Mononuclear cell (primary cell): ENCODE measurements around the gene GABPB2. TPM values are rescaled to one million over a fixed set of nuclear protein-coding genes. Genes with fewer than 3 reads are reported as not detected.

Experiments used
- H3K27me3 ChIP-seq: 2 replicates; pipeline ENCODE4 v1.6.0; 2011; ENCODE audit warnings: low read length, control low read depth; ENCODE audit not compliant: insufficient read depth
- H3K4me1 ChIP-seq: 2 replicates; pipeline ENCODE4 v1.5.1; 2011; ENCODE audit warnings: mild to moderate bottlenecking, low read length, control low read depth; ENCODE audit not compliant: insufficient read depth
- H3K4me3 ChIP-seq: 2 replicates; pipeline ENCODE4 v1.5.1; 2011; ENCODE audit warnings: mild to moderate bottlenecking, low read length, moderate library complexity
- H3K9me3 ChIP-seq: 2 replicates; pipeline ENCODE4 v1.5.1; 2011; ENCODE audit warnings: low read depth, mild to moderate bottlenecking, control low read depth, low read length
- total RNA-seq: library from RNA; depleted of rRNA; stranded (reverse); fragments of >200 nt; gene quantifications from one replicate; pipeline ENCODE4 v1.2.3, GENCODE V29; 2012

Gene GABPB2
- total RNA-seq, 1 donor = 22.0 TPM

DNA sequence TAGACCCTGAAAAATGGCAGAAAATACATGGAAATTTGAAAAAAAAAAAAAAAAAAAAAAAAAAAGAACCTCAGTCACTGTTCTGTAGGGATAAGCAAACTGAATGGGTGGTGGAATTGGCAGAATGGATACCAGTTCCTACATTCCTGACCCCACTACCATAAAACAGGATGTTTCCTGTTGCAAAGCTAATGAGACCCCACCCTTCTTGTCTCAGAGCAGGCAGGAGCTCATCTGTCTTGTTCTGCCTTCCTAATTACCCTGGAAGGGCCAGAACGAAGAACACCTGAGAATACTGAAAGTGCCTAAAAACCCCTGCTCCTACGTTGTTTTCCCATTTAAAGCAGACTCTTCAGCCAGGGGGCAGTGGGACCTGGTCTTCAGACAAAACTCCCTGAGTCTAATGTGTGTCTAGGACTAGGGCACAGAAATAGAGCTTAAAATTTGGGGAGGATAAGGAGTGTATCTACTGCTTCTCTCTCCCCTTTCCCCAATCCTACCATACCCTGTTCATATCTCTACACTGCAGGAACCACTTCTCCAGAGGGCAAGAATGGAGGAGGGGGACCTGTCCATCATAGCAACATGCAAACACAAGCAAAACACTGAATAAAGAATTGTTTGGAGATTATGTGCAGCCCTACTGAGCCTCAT lies 19.1 kb upstream of the GABPB2 start:
- no peaks in the 10 kb centered on the region for H3K27me3 ChIP-seq
- no peaks in the 10 kb centered on the region for H3K9me3 ChIP-seq
- H3K4me3 ChIP-seq = no peak overlapping the region
- H3K4me1 ChIP-seq = peaks cover 70% of the 10 kb centered on the region

DNA sequence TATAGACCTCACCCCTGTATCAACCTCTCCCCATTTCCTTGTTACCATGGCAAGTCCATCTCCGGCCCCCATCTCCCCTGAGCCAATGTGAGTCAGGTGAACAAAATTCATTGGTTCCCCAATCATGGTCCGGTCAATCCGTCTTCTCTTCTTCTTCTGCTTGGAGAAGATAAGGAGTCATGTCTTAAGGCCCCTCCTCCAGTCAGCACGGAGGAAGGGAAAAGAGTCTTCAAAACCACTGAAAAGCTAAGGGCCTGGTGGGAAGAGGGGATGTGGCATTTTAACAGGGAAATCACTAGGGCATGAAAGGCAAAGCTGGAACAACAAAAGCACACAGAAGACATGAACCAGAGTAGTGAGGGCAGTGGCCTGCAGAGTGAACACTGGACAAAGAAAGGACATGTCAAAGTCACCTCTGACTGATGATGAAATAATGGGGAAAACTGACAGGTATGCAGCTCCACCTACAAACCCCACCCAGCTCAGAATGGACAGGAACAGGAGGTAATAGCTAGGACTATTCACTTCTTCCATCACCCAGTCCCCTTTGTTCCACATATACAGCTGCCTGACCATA lies 15.5 kb upstream of the GABPB2 start:
- Histone ChIP-seq H3K9me3 (no peaks in the 10 kb centered on the region), H3K4me1 (peaks cover 73% of the 10 kb centered on the region), H3K27me3 (no peaks in the 10 kb centered on the region), H3K4me3 (peak overlapping the region; percentile 96)

DNA sequence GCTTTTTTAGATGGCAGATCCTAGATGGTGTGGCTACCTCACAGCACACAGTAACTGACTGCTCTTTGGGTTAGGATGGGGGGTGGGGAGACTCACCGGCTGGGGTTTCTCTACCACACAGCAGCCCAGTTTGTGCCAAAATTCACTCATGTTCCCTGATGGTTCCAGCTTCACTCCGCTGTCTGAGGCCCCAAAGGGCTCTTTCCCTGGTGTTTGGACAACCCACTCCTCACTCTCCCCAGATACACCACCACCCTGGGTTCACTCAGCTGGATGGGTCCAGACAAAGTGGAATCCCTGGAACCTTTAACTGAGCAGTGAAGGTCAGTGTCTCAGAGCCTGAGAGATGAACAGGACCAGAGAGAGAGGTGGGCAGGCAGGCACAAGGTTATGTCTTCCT lies 15.0 kb upstream of the GABPB2 start:
- Histone ChIP-seq H3K4me3 (peak overlapping the region; percentile 96), H3K9me3 (no peaks in the 10 kb centered on the region), H3K4me1 (peaks cover 78% of the 10 kb centered on the region), H3K27me3 (no peaks in the 10 kb centered on the region)

DNA sequence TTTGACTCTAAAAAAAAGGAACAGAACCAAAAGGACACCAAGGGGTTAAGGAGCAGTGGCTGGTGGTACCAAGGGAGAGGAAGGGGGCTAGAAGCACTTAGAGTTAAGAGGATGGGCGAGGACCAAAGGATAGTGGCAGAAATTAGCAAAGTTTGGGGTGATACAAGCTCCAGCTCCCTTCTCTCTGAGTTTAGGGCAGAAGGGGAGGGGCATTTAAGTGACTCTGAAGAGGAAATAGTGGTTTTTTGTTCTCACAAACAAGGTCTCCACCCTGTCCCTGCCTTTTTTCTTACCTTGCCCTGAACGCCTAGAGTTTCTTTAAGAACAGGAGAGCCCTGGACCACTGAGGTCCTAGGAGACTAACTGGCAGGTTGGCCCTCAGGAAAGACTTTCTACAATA lies 14.4 kb upstream of the GABPB2 start:
- Histone ChIP-seq H3K4me1 (peaks cover 79% of the 10 kb centered on the region), H3K27me3 (no peaks in the 10 kb centered on the region), H3K9me3 (no peaks in the 10 kb centered on the region), H3K4me3 (peak overlapping the region; percentile 96)

DNA sequence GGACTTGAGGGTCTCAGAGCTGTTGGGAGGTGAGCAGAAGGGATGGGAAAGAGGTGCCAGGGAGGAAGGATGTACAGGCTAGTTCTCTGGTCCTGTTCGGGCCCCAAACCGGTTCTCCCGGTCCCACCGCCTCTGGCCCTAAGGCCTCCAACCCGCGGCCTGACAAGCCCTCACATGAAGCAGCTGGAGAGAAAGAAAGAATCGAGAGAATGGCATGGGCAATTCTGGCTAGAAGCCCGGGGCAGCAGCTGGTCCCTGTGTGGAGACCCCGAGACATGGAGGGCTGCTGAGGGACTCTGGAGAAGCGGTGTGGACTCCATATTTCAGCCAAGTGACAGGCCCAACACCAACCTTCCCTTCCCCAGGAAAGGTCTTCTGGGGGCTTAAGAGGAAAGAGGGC lies 11.9 kb upstream of the GABPB2 start:
- Histone ChIP-seq H3K27me3 (no peaks in the 10 kb centered on the region), H3K4me3 (peak overlapping the region; percentile 96), H3K4me1 (peaks cover 58% of the 10 kb centered on the region), H3K9me3 (no peaks in the 10 kb centered on the region)

DNA sequence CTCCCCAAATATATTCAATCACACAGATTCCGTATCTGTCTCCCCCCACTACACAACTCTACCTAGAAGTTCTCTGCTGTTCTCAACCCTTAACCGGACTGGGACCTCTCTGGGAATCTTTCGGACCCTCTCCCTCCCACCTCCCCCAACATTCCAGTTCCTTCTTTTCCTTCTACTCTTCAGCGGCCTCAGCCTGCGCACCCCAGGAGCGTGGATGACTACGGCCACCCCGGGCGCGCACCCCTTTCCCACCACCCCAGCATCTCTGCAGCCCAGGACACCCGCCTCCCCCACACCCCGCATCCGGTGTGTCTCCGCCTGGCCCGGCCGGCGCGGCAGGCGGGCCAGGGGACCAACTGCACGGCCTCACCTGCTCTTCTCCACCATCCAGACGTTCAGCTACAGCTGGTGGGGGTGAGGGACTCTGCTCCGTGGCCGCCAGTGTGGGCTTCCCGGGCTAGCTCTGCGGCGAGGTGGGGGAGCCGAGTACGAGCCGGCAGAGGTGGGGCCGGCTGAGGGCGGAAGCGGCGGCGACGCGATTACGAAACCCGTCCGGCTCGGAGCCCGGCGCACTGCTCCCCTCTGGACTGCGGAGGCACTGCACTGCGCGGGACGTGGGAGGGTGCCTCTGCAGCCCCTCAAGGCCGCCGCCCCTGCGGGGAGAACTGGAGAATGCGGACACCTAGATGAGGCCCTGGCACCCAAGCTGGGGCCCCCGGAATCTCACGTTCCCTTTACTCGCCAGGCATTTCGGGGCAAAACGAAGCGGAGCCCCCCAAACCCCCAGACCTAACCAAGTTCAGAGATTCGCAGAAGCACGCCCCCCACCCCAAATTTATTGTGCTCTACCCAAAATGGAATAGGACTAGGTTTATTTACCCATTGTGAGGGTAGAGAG lies 11.2 kb upstream of the GABPB2 start, which contains the start of gene CDC42SE1:
Gene CDC42SE1, minus strand, starts transcription at position 514 of the 898 bp plus-strand sequence. CDS start 3,892 bp downstream, outside the sequence.
- Histone ChIP-seq H3K9me3 (no peaks in the 10 kb centered on the region), H3K4me3 (peak within 1 kb of the TSS; percentile 96), H3K27me3 (no peaks in the 10 kb centered on the region)

DNA sequence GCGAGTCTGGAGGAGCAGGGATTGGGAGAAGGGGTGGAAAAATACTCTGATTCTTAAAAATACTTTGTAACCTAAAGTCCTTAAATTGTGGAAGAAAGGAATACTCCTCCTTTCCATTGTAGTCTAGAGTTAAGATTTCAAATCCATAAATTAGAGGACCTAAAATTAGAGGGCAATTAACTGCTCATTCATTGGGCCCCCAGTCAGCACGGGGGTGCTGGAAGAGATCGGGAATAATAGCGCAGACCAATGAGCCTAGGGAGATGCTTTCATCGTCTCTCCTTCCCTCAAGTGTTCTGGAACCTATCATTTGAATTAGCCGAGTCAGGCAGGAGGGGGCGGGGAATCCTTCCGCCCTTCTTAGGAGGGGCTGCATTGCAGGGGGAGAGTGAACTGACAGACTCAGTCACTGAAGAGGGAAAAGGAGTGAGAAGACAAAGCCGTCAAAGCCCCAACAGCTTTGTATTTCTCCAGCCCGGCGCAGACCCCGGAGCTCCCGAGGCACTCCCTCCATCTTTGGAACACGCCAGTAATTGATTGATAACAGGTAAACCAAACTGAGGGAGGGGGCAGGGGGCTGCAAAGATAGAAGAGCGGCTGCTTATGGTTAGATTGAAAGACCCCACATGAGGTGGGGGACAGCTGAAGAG lies 10.4 kb upstream of the GABPB2 start, which contains the start of gene MLLT11:
Gene MLLT11, plus strand, starts transcription at position 391 of the 650 bp plus-strand sequence. CDS start 6,828 bp downstream, outside the sequence.
- Histone ChIP-seq H3K4me1 (peaks cover 44% of the 10 kb centered on the region), H3K4me3 (peak within 1 kb of the TSS; percentile 96), H3K27me3 (no peaks in the 10 kb centered on the region), H3K9me3 (no peaks in the 10 kb centered on the region)

More for the DNA sequence above, 11.2 kb upstream of the GABPB2 start, which contains the start of gene CDC42SE1:
- H3K4me1 ChIP-seq = peaks cover 51% of the 10 kb centered on the region

DNA sequence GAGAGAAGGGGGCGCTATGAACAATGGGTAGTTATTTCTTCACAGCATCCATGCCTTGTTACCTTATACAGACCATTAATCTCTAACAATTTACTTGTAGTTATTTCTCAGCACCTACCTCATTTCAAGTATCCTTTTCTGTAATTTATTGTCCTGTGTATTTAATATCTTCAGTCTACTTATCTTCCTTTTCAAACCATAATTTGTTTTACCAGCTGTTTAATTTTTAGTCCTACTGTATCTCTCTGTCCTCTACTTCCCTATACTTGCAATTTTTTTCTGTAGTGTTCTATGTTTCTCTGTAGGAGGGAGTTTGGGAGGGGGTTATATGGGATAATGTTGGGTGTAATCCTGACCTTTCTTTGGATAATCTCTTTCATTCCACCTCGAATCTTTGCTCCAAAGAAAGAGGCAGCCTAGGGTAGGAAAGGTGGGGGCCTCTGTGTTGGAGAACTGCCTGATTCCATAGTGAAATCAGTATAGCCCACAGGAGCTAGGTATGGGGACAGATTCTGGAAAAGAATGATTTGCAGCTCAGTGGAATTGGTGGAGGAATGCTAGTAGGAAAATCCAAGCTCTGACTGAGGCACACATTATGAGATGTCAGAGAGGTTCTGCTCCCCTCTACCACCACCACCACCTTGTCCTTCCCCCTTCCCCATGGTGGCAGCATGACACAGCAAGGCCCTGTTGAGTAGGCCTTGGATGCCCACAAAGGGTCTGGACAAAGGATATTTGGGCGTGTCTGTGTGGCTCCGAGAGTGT lies 9.7 kb upstream of the GABPB2 start:
- no peak overlapping the region for H3K4me3 ChIP-seq

DNA sequence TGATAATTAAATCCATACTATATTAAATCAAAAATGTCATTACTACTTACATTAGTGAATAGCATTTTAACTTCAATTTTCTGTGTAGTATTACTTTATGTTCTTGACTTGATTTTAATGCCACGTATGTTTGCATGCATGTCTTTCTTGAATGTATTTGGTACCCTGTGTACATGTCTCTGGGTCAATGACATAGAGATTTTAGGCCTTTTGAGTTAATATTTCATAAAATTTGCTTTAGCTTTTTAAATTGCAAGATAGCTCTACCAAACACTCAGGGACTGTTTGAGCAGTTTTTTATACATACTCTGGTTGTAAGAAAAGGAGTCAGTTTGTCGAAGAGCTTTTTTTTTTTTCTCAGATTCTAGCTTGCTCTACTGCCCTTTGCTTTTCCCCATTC lies 8.9 kb upstream of the GABPB2 start:
- Histone ChIP-seq H3K27me3 (no peaks in the 10 kb centered on the region), H3K4me1 (peaks cover 28% of the 10 kb centered on the region), H3K4me3 (no peak overlapping the region), H3K9me3 (no peaks in the 10 kb centered on the region)

More for the DNA sequence above, 9.7 kb upstream of the GABPB2 start:
- Histone ChIP-seq H3K9me3 (no peaks in the 10 kb centered on the region), H3K4me1 (peaks cover 37% of the 10 kb centered on the region), H3K27me3 (no peaks in the 10 kb centered on the region)

DNA sequence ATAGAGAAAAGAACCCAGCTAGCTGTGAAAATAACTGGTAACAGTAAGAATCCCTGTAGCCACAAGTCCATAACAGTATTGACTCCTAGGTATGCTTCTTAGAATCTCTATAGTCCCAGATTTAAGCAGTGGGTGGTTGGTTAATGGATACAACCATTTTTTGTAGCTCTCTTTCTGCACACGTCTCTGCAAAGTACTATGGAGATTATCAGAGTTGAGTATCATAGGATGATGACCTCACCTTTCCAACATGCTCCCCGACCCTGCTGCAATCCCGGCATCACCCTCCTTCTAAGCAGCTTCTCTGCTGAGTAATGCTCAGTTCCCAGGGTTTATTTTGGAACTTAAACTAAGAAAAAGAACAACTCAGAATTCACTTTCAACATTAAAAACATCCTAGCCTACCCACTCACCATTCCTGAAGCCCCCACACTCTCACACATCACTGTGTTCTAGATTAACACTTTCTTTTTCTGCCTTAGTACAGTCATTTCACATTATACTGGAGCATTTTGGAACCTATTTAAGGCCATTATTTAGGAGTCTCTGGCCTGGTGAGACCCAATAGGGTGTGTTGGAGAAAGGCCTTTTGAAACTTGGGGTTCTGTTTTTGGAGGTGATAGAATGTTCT lies 7.7 kb upstream of the GABPB2 start:
- no peaks in the 10 kb centered on the region for H3K27me3 ChIP-seq
- H3K9me3 ChIP-seq = no peaks in the 10 kb centered on the region
- peaks cover 16% of the 10 kb centered on the region for H3K4me1 ChIP-seq
- no peak overlapping the region for H3K4me3 ChIP-seq

DNA sequence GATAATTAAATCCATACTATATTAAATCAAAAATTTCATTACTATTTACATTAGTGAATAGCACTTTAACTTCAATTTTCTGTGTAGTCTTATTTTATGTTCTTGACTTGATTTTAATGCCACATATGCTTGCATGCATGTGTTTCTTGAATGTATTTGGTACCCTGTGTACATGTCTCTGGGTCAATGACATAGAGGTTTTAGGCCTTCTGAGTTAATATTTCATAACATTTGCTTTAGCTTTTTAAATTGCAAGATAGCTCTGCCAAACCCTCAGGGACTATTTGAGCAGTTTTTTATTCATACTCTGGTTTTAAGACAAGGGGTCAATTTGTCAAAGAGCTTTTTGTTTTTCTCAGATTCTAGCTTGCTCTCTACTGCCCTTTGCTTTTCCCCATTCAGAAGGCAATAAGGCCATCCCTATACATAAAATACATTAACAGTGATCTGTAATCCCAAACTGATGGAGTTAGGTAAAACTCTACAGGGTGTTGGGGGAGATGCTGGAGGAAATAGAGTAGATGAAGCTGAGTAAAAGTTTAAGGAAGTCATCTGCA lies 5.4 kb upstream of the GABPB2 start:
- Histone ChIP-seq H3K9me3 (no peaks in the 10 kb centered on the region), H3K4me3 (no peak overlapping the region), H3K27me3 (no peaks in the 10 kb centered on the region)

DNA sequence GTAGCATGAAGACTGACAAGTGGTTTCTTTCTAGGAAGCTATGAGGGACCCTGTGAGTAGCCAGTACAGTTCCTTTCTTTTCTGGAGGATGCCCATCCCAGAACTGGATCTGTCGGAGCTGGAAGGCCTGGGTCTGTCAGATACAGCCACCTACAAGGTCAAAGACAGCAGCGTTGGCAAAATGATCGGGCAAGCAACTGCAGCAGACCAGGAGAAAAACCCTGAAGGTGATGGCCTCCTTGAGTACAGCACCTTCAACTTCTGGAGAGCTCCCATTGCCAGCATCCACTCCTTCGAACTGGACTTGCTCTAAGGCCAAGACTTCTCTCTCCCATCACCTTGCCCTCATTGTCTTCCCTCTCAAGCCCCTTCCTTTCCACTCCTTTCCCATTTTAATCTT lies 3.4 kb upstream of the GABPB2 start:
- Histone ChIP-seq H3K9me3 (no peaks in the 10 kb centered on the region), H3K4me3 (no peak overlapping the region), H3K27me3 (no peaks in the 10 kb centered on the region), H3K4me1 (peaks cover 18% of the 10 kb centered on the region)

More for the DNA sequence above, 5.4 kb upstream of the GABPB2 start:
- peaks cover 19% of the 10 kb centered on the region for H3K4me1 ChIP-seq

DNA sequence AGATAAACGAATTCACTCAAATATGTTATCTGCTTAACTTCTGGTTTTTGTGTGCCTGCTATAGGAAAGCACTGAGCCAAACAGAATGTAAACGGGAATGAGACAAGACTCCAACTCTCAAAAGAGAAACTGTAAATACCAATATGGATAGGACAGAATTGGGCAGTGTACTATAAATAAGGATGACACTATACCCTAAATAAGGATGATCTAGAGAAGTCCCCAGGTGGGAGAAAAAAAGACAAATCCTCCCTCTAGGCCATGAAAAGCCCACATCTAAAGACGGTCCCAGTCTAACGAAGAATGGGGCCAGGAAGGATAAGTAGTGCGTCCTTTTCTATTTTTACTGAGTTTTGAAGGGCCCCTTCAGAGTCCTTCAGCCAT lies 1.5 kb upstream of the GABPB2 start:
- no peaks in the 10 kb centered on the region for H3K27me3 ChIP-seq
- H3K4me1 ChIP-seq = peaks cover 18% of the 10 kb centered on the region
- no peak overlapping the region for H3K4me3 ChIP-seq
- no peaks in the 10 kb centered on the region for H3K9me3 ChIP-seq
